OCI-LY7 (cell line): Measurements from ENCODE around the gene BPTF. TPM values are rescaled to one million over a fixed set of nuclear protein-coding genes. Genes with fewer than 3 reads are reported as not detected.

Experiments used
- BruUV-seq: library from RNA; stranded (reverse); fragments of 400-500 nt; replicated peaks from 2 replicates; lab custom pipeline; 2021; lab: Mats Ljungman, UMichigan
- CTCF ChIA-PET: fragments of 300-600 bp; sonication (Branson Sonifier 250); formaldehyde crosslinking; loops from one replicate; lab custom pipeline; 2022; ENCODE audit warnings: antibody characterized with exemption; ENCODE audit not compliant: unreplicated experiment; lab: Charles Lee
- POLR2A ChIA-PET: fragments of 300-600 bp; sonication (Branson Sonifier 250); formaldehyde crosslinking; loops from one replicate; lab custom pipeline; 2022; ENCODE audit warnings: antibody characterized with exemption; lab: Charles Lee
- DNase-seq: peaks from one replicate; pipeline ENCODE4 v3.0.0-alpha.2; 2015; ENCODE audit warnings: low spot score
- H2AFZ ChIP-seq: fragments of 200-600 bp; sonication (generic), shearing (Covaris generic); 2 replicates; pipeline ENCODE4 v1.6.1; 2014; ENCODE audit warnings: mild to moderate bottlenecking, antibody characterized with exemption, low read length, moderate library complexity
- H3K27ac ChIP-seq: fragments of 200-600 bp; sonication (generic); 2 replicates; pipeline ENCODE4 v1.5.1; 2014; ENCODE audit warnings: mixed run types, low read depth, mild to moderate bottlenecking, moderate library complexity, low read length, inconsistent platforms; ENCODE audit not compliant: poor library complexity, severe bottlenecking
- H3K36me3 ChIP-seq: fragments of 200-600 bp; sonication (generic); 2 replicates; pipeline ENCODE4 v1.6.1; 2014; ENCODE audit warnings: mild to moderate bottlenecking, antibody characterized with exemption, low read length, moderate library complexity, mixed read lengths; ENCODE audit not compliant: insufficient read depth
- H3K4me1 ChIP-seq: fragments of 200-600 bp; sonication (generic); 2 replicates; pipeline ENCODE4 v1.5.1; 2014; ENCODE audit warnings: mild to moderate bottlenecking, low read length; ENCODE audit not compliant: insufficient read depth, poor library complexity, severe bottlenecking
- H3K4me2 ChIP-seq: fragments of 200-600 bp; sonication (generic); 2 replicates; pipeline ENCODE4 v1.6.1; 2014; ENCODE audit warnings: mild to moderate bottlenecking, low read length
- H3K4me3 ChIP-seq: fragments of 200-600 bp; sonication (generic); 2 replicates; pipeline ENCODE4 v1.5.1; 2014; ENCODE audit warnings: mild to moderate bottlenecking, low read depth, low read length; ENCODE audit not compliant: poor library complexity, severe bottlenecking
- H3K79me2 ChIP-seq: fragments of 200-600 bp; sonication (generic); 2 replicates; pipeline ENCODE4 v1.6.1; 2016; ENCODE audit warnings: low read depth, mild to moderate bottlenecking, low read length, moderate library complexity, mixed read lengths; ENCODE audit not compliant: insufficient read depth
- H3K9me2 ChIP-seq: fragments of 200-600 bp; sonication (generic); 2 replicates; pipeline ENCODE4 v1.6.1; 2016; ENCODE audit warnings: mild to moderate bottlenecking, low read length, mixed read lengths; ENCODE audit not compliant: insufficient read depth
- H3K9me3 ChIP-seq: fragments of 200-600 bp; sonication (generic); 2 replicates; pipeline ENCODE4 v1.6.1; 2014; ENCODE audit warnings: mild to moderate bottlenecking, mixed run types, low read length, mixed read lengths
- H4K20me1 ChIP-seq: fragments of 200-600 bp; sonication (generic); 2 replicates; pipeline ENCODE4 v1.6.1; 2014; ENCODE audit warnings: mild to moderate bottlenecking, antibody characterized with exemption, low read length, moderate library complexity, mixed read lengths; ENCODE audit not compliant: insufficient read depth
- EZH2phosphoT487 ChIP-seq: fragments of 200-600 bp; sonication (generic); IDR thresholded peaks from 2 replicates; pipeline ENCODE4 v1.6.1; 2018; ENCODE audit warnings: low read depth, borderline replicate concordance, mild to moderate bottlenecking, mixed run types, antibody characterized with exemption, low read length, moderate library complexity, mixed read lengths
- intact Hi-C: fragments of 100-400 bp; cut with micrococcal nuclease; formaldehyde crosslinking; loops from one replicate; pipeline ENCODE4 v1.10.0; 2022; ENCODE audit not compliant: unreplicated experiment
- total RNA-seq, 2 experiments: library from RNA; depleted of rRNA in 1 of 2; stranded (reverse); fragments of >200 nt in 1 of 2; shearing (Covaris generic) in 1 of 2; gene quantifications; 2 replicates each; pipeline ENCODE4 v1.2.3, GENCODE V29; 2014 to 2022
- TF ChIP-seq, protein P1 (sequence below): fragments of 200-600 bp; sonication (generic); conservative IDR thresholded peaks from 2 replicates; pipeline ENCODE4 v1.5.1; 2014; ENCODE audit warnings: mild to moderate bottlenecking, antibody characterized with exemption, low read length, moderate library complexity, mixed read lengths

The BPTF gene
- total RNA-seq, 2 experiments from 2014 or later, result 104 to 212 TPM

DNA sequence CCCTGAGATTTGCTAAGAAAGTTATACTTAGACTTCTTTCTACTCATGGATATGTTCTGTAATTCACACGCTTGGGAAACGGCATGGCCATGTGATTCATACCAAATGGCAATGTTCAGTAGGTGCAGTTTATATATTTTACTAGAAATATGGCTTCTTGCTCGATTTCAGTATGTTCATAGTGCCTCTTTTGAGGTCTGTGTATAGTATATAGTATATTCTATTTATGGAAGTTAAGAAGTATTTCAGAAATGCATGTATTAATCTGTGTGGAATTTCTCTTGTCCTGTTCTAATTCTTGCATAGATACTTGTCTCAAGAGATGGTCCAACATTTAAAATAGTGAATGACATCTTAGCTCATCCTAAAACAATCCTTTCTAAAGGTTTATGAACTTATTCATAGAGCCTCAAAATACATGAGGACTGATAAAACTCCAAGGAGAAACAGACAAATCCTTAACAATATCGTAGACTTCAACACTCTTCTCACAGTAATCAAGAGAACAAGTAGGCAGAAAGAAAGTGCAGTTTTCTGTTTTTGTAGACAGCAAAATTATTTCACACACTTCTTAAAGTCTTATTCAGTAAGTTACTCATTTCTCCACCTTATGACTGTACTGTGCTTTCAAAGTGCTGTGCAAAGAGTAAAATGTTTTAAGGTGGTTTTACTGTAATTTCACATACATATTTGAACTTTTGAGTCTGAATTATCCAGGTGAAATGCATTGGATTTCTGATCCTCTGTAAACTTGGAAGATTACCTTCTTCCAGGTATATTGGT is 11.1 kb downstream of the BPTF start:
- H3K79me2 ChIP-seq, result peaks cover 100% of the 10 kb centered on the region
- H3K9me2 ChIP-seq, result no peaks in the 10 kb centered on the region
- no peaks in the 10 kb centered on the region for H3K9me3 ChIP-seq
- H3K4me1 ChIP-seq, result peaks cover 49% of the 10 kb centered on the region
- intact Hi-C loops, result no loop called here
- no peak overlapping the region for H2AFZ ChIP-seq
- H4K20me1 ChIP-seq, result peaks cover 35% of the 10 kb centered on the region
- no peak for DNase-seq
- no peak for TF ChIP-seq EZH2phosphoT487
- TF ChIP-seq, protein P1, sequence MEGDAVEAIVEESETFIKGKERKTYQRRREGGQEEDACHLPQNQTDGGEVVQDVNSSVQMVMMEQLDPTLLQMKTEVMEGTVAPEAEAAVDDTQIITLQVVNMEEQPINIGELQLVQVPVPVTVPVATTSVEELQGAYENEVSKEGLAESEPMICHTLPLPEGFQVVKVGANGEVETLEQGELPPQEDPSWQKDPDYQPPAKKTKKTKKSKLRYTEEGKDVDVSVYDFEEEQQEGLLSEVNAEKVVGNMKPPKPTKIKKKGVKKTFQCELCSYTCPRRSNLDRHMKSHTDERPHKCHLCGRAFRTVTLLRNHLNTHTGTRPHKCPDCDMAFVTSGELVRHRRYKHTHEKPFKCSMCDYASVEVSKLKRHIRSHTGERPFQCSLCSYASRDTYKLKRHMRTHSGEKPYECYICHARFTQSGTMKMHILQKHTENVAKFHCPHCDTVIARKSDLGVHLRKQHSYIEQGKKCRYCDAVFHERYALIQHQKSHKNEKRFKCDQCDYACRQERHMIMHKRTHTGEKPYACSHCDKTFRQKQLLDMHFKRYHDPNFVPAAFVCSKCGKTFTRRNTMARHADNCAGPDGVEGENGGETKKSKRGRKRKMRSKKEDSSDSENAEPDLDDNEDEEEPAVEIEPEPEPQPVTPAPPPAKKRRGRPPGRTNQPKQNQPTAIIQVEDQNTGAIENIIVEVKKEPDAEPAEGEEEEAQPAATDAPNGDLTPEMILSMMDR, result no peak
- peaks cover 59% of the 10 kb centered on the region for H3K36me3 ChIP-seq
- POLR2A ChIA-PET, result interaction anchor here (0.5 to 0.6 kb wide), 3 partner anchors 18 to 666 kb away, joined by 3 to 5 read pairs (median 5); no protein-coding TSS in a partner anchor
- CTCF ChIA-PET, result no interaction called here
- no peak overlapping the region for H3K4me3 ChIP-seq
- peak overlapping the region; percentile 10; the same call in 1 of the 2 replicates for H3K4me2 ChIP-seq
- no peak overlapping the region for H3K27ac ChIP-seq
- no TSS peak for BruUV-seq

DNA sequence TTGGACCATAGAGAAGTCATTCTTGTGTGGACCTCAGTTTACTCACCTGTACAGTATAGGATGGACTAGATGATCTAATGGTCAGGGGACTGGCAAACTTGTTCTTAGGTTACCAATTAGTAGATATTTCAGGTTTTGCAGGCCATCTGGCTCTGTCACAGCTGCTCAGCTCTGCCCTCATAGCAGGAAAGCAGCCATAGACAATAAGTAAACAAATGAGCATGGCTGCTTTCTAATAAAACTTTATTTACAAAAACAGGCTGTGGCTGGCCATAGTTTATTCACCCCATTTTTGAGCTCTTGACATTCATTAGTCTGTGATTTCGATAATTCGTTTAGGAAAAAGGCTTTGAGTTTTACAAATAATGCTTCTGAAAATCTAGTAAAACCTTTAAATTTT is 12.7 kb downstream of the BPTF start:
- ChIA-PET POLR2A (interaction anchor here (0.8 kb wide), 1 partner anchor 13 kb away, joined by 7 read pairs; no protein-coding TSS in a partner anchor), CTCF (no interaction called here)
- peaks cover 33% of the 10 kb centered on the region for H4K20me1 ChIP-seq
- H2AFZ ChIP-seq, result no peak overlapping the region
- H3K36me3 ChIP-seq, result peaks cover 63% of the 10 kb centered on the region
- no peak for TF ChIP-seq EZH2phosphoT487
- TF ChIP-seq, protein P1, result no peak
- H3K4me1 ChIP-seq, result peaks cover 47% of the 10 kb centered on the region
- no peak overlapping the region for H3K4me3 ChIP-seq
- H3K9me3 ChIP-seq, result no peaks in the 10 kb centered on the region
- no peak for DNase-seq
- H3K79me2 ChIP-seq, result peaks cover 100% of the 10 kb centered on the region
- peak overlapping the region; percentile 2; the same call in 1 of the 2 replicates for H3K4me2 ChIP-seq
- intact Hi-C loops, result no loop called here
- H3K27ac ChIP-seq, result no peak overlapping the region
- no TSS peak for BruUV-seq
- H3K9me2 ChIP-seq, result no peaks in the 10 kb centered on the region

DNA sequence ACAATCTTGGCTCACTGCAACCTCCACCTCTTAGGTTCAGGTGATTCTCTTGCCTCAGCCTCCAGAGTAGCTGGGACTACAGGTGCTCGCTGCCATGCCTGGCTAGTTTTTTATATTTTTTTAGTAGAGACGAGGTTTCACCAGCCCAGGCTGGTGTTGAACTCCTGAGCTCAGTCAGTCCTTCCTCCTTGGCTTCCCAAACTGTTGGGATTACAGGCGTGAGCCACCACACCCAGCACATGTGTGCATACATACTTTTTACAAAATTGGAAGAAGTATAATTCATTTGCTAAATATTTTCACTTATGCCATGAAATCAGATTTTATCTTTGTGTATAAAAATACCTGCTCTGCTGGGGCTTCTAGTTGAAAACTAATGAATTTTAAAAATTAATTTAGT is 13.2 kb downstream of the BPTF start:
- Histone ChIP-seq H3K27ac (no peak overlapping the region), H3K4me2 (peak overlapping the region; percentile 2; the same call in 1 of the 2 replicates), H3K9me3 (no peaks in the 10 kb centered on the region), H3K36me3 (peaks cover 57% of the 10 kb centered on the region), H4K20me1 (peaks cover 30% of the 10 kb centered on the region; the same call in 1 of the 2 replicates), H3K4me1 (peaks cover 47% of the 10 kb centered on the region), H2AFZ (no peak overlapping the region), H3K9me2 (no peaks in the 10 kb centered on the region), H3K4me3 (no peak overlapping the region), H3K79me2 (peaks cover 100% of the 10 kb centered on the region)
- ChIA-PET CTCF (no interaction called here), POLR2A (interaction anchor here (0.8 to 1.1 kb wide), 4 partner anchors 9 to 100 kb away, joined by 3 to 7 read pairs (median 4); no protein-coding TSS in a partner anchor)
- TF ChIP-seq EZH2phosphoT487, result no peak
- TF ChIP-seq, protein P1, result no peak
- TSS peak; percentile 5 for BruUV-seq
- no peak for DNase-seq
- intact Hi-C loops, result no loop called here
